ENCODE measurements around the gene TOMM6.

DNA sequence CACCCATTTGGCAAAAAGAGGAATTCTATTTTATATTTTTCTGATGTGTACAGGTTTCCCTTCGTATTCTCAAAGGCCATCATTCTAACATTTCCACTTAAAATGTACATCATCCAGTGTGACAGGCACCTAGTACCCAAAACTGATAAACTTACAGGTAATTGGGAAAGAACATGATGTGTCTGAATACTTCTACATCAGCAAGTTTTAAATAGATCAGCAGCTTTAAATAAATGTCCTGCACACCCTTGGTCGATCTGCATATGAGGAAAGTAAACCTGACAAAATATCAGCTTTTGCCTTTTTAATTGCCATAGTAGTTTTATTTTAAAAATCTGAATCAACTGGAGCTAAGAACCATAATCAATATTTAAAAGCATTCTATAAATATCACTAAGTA is 26.5 kb downstream of the TOMM6 start:
- TF ChIP-seq POLR2AphosphoS5 (IDR thresholded peaks at IDR 0.05; ENCODE audit: low read depth, low read length) (no peak), POLR2A (IDR thresholded peaks at IDR 0.05; ENCODE audit: low read depth, low read length) (no peak), SPI1 (IDR thresholded peaks at IDR 0.05; ENCODE audit: low read depth, low read length) (no peak), TAF1 (IDR thresholded peaks at IDR 0.05; ENCODE audit: low read depth, low read length) (no peak)

Data from GM12891 (cell line).